GM12891 (cell line): ENCODE measurements around the gene SLC38A10.

Experiments
- PAX5 ChIP-seq: IDR thresholded peaks from 2 replicates; pipeline ENCODE4 v1.6.1; 2011; ENCODE audit warnings: low read length, moderate library complexity, mild to moderate bottlenecking; ENCODE audit not compliant: insufficient read depth, severe bottlenecking
- POLR2A ChIP-seq: IDR thresholded peaks from 2 replicates; pipeline ENCODE4 v1.6.1; 2011; ENCODE audit warnings: low read depth, low read length, control low read depth
- POLR2AphosphoS5 ChIP-seq: IDR thresholded peaks from 2 replicates; pipeline ENCODE4 v1.6.1; 2011; ENCODE audit warnings: low read depth, low read length, control low read depth
- POU2F2 ChIP-seq: IDR thresholded peaks from 2 replicates; pipeline ENCODE4 v1.6.1; 2011; ENCODE audit warnings: low read depth, mild to moderate bottlenecking, control low read depth, low read length, moderate library complexity

GRCh38 chr17:81323411-81323868 lies 28.3 kb upstream of the SLC38A10 start:
- TF ChIP-seq POLR2A (no peak), POLR2AphosphoS5 (no peak), POU2F2 (no peak), PAX5 (no peak)
